Erythroblast (primary cell): ENCODE data around the gene ASCC1.

Source experiments
- GATA1 ChIP-seq: IDR thresholded peaks from 2 replicates; pipeline ENCODE4 v1.6.1; 2011; ENCODE audit warnings: low read depth, mild to moderate bottlenecking, control low read depth, low read length, moderate library complexity
- POLR2A ChIP-seq: IDR thresholded peaks from 2 replicates; pipeline ENCODE4 v1.6.1; 2011; ENCODE audit warnings: mild to moderate bottlenecking, low read length

GRCh38 chr10:72219235-72219814 lies 3.2 kb upstream of the ASCC1 start:
- no peak for TF ChIP-seq POLR2A
- TF ChIP-seq GATA1, result no peak
